Trophoblast cell (in vitro differentiated cells and primary cell): ENCODE data around the gene RBM19. TPM values are rescaled to one million over a fixed set of nuclear protein-coding genes. Genes with fewer than 3 reads are reported as not detected.

ENCODE experiments used
- DNase-seq, 2 donors: peaks; one replicate each; pipeline ENCODE4 v3.0.0-alpha.2; 2016
- H2AFZ ChIP-seq: 2 replicates; pipeline ENCODE4 v1.6.1; 2013; ENCODE audit warnings: low read length, moderate library complexity, mild to moderate bottlenecking; ENCODE audit not compliant: insufficient read depth, poor library complexity
- H2AK5ac ChIP-seq: 2 replicates; pipeline ENCODE4 v1.6.1; 2013; ENCODE audit warnings: mild to moderate bottlenecking, low read length
- H2BK120ac ChIP-seq: 2 replicates; pipeline ENCODE4 v1.6.1; 2013; ENCODE audit warnings: low read length, mild to moderate bottlenecking, moderate library complexity; ENCODE audit not compliant: insufficient read depth, poor library complexity
- H2BK12ac ChIP-seq: 2 replicates; pipeline ENCODE4 v1.6.1; 2013; ENCODE audit warnings: mild to moderate bottlenecking, low read length, moderate library complexity
- H2BK5ac ChIP-seq: 2 replicates; pipeline ENCODE4 v1.6.1; 2013; ENCODE audit warnings: low read length, low read depth, moderate library complexity, mild to moderate bottlenecking; ENCODE audit not compliant: poor library complexity
- H3K14ac ChIP-seq: 2 replicates; pipeline ENCODE4 v1.6.1; 2013; ENCODE audit warnings: mild to moderate bottlenecking, low read length
- H3K18ac ChIP-seq: 2 replicates; pipeline ENCODE4 v1.6.1; 2013; ENCODE audit warnings: mild to moderate bottlenecking, low read length
- H3K23ac ChIP-seq: 2 replicates; pipeline ENCODE4 v1.6.1; 2013; ENCODE audit warnings: low read length
- H3K27ac ChIP-seq: 2 replicates; pipeline ENCODE4 v1.5.1; 2013; ENCODE audit warnings: low read depth, mild to moderate bottlenecking, inconsistent platforms, low read length, moderate library complexity
- H3K27me3 ChIP-seq: 2 replicates; pipeline ENCODE4 v1.6.1; 2013; ENCODE audit warnings: inconsistent platforms, mild to moderate bottlenecking, low read length, moderate library complexity; ENCODE audit not compliant: insufficient read depth
- H3K36me3 ChIP-seq, 2 experiments: 1 replicate in 1 of 2; 2 replicates in 1 of 2; pipeline ENCODE4 v1.6.1; 2013; ENCODE audit warnings: low read length in 2 of 2, mild to moderate bottlenecking in 2 of 2, moderate library complexity in 1 of 2; ENCODE audit not compliant: insufficient read depth in 2 of 2, control insufficient read depth in 1 of 2
- H3K4ac ChIP-seq: 2 replicates; pipeline ENCODE4 v1.6.1; 2013; ENCODE audit warnings: low read depth, mild to moderate bottlenecking, low read length, moderate library complexity
- H3K4me1 ChIP-seq, 2 experiments: 1 replicate in 1 of 2; 2 replicates in 1 of 2; pipeline ENCODE4 v1.6.1; 2013; ENCODE audit warnings: low read length in 2 of 2, mild to moderate bottlenecking in 2 of 2, moderate library complexity in 1 of 2; ENCODE audit not compliant: insufficient read depth in 2 of 2, control insufficient read depth in 1 of 2
- H3K4me2 ChIP-seq: 2 replicates; pipeline ENCODE4 v1.6.1; 2013; ENCODE audit warnings: inconsistent platforms, mild to moderate bottlenecking, low read length, moderate library complexity
- H3K4me3 ChIP-seq: 2 replicates; pipeline ENCODE4 v1.5.1; 2013; ENCODE audit warnings: mild to moderate bottlenecking, low read depth, low read length, inconsistent platforms
- H3K79me1 ChIP-seq: one replicate; pipeline ENCODE4 v1.6.1; 2013; ENCODE audit warnings: low read length
- H3K79me2 ChIP-seq: 2 replicates; pipeline ENCODE4 v1.6.1; 2013; ENCODE audit warnings: low read length, mild to moderate bottlenecking; ENCODE audit not compliant: control insufficient read depth, insufficient read depth, poor library complexity
- H3K9ac ChIP-seq: 2 replicates; pipeline ENCODE4 v1.6.1; 2013; ENCODE audit warnings: mild to moderate bottlenecking, low read length
- H3K9me3 ChIP-seq: 2 replicates; pipeline ENCODE4 v1.6.1; 2013; ENCODE audit warnings: low read depth, mild to moderate bottlenecking, control low read depth, inconsistent platforms, low read length; ENCODE audit not compliant: insufficient read depth
- H4K12ac ChIP-seq: 2 replicates; pipeline ENCODE4 v1.6.1; 2013; ENCODE audit warnings: low read depth, mild to moderate bottlenecking, low read length, moderate library complexity
- H4K8ac ChIP-seq: 2 replicates; pipeline ENCODE4 v1.6.1; 2013; ENCODE audit warnings: low read depth, mild to moderate bottlenecking, low read length, moderate library complexity
- H4K91ac ChIP-seq: one replicate; pipeline ENCODE4 v1.6.1; 2013; ENCODE audit warnings: low read depth, mild to moderate bottlenecking, low read length, moderate library complexity
- WGBS: extraction: QIAGEN DNeasy Blood & Tissue Kit; methylation state at CpG from one replicate; pipeline ENCODE4 v1.1.7; 2013; ENCODE audit warnings: missing lambda C conversion rate; ENCODE audit not compliant: insufficient read length, insufficient coverage; ENCODE audit errors: extremely low coverage; 5-methylcytosine and 5-hydroxymethylcytosine counted together
- polyA plus RNA-seq: library from polyadenylated mRNA; stranded (reverse); fragments of 200-250 nt; gene quantifications from 2 replicates; pipeline ENCODE4 v1.2.3, GENCODE V29; 2013

RBM19 gene, protein sequence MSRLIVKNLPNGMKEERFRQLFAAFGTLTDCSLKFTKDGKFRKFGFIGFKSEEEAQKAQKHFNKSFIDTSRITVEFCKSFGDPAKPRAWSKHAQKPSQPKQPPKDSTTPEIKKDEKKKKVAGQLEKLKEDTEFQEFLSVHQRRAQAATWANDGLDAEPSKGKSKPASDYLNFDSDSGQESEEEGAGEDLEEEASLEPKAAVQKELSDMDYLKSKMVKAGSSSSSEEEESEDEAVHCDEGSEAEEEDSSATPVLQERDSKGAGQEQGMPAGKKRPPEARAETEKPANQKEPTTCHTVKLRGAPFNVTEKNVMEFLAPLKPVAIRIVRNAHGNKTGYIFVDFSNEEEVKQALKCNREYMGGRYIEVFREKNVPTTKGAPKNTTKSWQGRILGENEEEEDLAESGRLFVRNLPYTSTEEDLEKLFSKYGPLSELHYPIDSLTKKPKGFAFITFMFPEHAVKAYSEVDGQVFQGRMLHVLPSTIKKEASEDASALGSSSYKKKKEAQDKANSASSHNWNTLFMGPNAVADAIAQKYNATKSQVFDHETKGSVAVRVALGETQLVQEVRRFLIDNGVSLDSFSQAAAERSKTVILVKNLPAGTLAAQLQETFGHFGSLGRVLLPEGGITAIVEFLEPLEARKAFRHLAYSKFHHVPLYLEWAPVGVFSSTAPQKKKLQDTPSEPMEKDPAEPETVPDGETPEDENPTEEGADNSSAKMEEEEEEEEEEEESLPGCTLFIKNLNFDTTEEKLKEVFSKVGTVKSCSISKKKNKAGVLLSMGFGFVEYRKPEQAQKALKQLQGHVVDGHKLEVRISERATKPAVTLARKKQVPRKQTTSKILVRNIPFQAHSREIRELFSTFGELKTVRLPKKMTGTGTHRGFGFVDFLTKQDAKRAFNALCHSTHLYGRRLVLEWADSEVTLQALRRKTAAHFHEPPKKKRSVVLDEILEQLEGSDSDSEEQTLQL
- 13.4 and 13.5 TPM in 2 replicates for polyA plus RNA-seq

- Histone ChIP-seq H2AK5ac (no peak within 1 kb of the TSS), H3K4me2 (peak within 1 kb of the TSS; percentile 88), H2BK5ac (no peak within 1 kb of the TSS), H3K79me1 (peaks cover 2% of the 10 kb centered on the region), H3K9ac (peak within 1 kb of the TSS; percentile 33), H3K14ac (no peak within 1 kb of the TSS), H3K23ac (no peak within 1 kb of the TSS), H4K8ac (peak within 1 kb of the TSS; percentile 83), H3K36me3 (peaks cover 4 to 10% of the 10 kb centered on the region in 2 experiments), H3K18ac (peak within 1 kb of the TSS; percentile 6), H3K9me3 (no peaks in the 10 kb centered on the region), H3K4ac (peak within 1 kb of the TSS; percentile 49), H2BK120ac (no peak within 1 kb of the TSS), H3K79me2 (peaks cover 4% of the 10 kb centered on the region), H3K4me1 (peaks cover 4 to 8% of the 10 kb centered on the region in 2 experiments), H3K27ac (no peak within 1 kb of the TSS), H2BK12ac (no peak within 1 kb of the TSS), H3K27me3 (no peaks in the 10 kb centered on the region), H4K12ac (peak within 1 kb of the TSS; percentile 40), H2AFZ (peak within 1 kb of the TSS; percentile 86), H4K91ac (peak within 1 kb of the TSS; percentile 31), H3K4me3 (peak within 1 kb of the TSS; percentile 78)
- no CpG with 5 or more reads among the region's 46 CpGs for WGBS
- peak; percentile 98 to 100 for DNase-seq
Observed at GRCh38 chr12:113965951-113966797, at the start of gene RBM19. TSS of gene RBM19 (minus strand) at chr12:113966325. CDS start at chr12:113966227, 98 bp downstream.

DNA sequence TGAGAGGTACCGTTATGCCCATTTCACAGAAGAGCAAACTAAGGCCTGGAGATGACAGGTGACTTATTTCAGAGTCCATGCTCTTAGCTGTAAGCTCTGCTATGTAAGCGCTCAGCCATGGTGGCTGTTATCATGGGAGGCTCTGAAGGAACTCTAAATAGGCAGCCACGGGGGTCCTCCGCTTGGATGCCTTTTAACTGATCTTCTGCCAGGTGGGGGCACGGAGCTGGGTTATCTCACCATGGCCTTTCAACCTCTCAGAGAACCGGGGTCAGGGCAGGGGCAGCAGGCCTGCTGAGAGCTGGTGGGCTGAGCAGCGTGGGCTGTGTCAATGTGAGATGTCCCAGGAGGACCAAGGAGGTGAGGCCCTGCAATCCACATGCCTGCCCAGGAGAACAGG lies 49.7 kb upstream of the RBM19 start:
- H2BK120ac ChIP-seq, result no peak overlapping the region
- H3K79me1 ChIP-seq, result no peaks in the 10 kb centered on the region
- H4K8ac ChIP-seq, result no peak overlapping the region
- H2AK5ac ChIP-seq, result no peak overlapping the region
- no CpG with 5 or more reads among the region's 7 CpGs for WGBS
- no peaks in the 10 kb centered on the region for H3K27me3 ChIP-seq
- H4K12ac ChIP-seq, result no peak overlapping the region
- no peak overlapping the region for H2BK12ac ChIP-seq
- no peak overlapping the region for H3K23ac ChIP-seq
- H3K4me2 ChIP-seq, result no peak overlapping the region
- no peak overlapping the region for H3K4ac ChIP-seq
- H3K9ac ChIP-seq, result no peak overlapping the region
- H3K4me3 ChIP-seq, result no peak overlapping the region
- no peak overlapping the region for H3K14ac ChIP-seq
- no peaks in the 10 kb centered on the region for H3K79me2 ChIP-seq
- H2AFZ ChIP-seq, result no peak overlapping the region
- no peak overlapping the region for H4K91ac ChIP-seq
- no peaks in the 10 kb centered on the region for H3K4me1 ChIP-seq
- peaks cover 1% of the 10 kb centered on the region for H3K9me3 ChIP-seq
- no peak overlapping the region for H2BK5ac ChIP-seq
- DNase-seq, result no peak
- H3K36me3 ChIP-seq, result no peaks in the 10 kb centered on the region
- H3K18ac ChIP-seq, result no peak overlapping the region
- no peak overlapping the region for H3K27ac ChIP-seq

- H3K9ac ChIP-seq, result no peak overlapping the region
- H2AFZ ChIP-seq, result no peak overlapping the region
- no peak overlapping the region for H2BK5ac ChIP-seq
- no peak overlapping the region for H3K4me3 ChIP-seq
- no peak overlapping the region for H4K8ac ChIP-seq
- H2AK5ac ChIP-seq, result no peak overlapping the region
- H4K91ac ChIP-seq, result no peak overlapping the region
- no peaks in the 10 kb centered on the region for H3K27me3 ChIP-seq
- H3K4me1 ChIP-seq, result no peaks in the 10 kb centered on the region
- no peaks in the 10 kb centered on the region for H3K79me2 ChIP-seq
- no CpG with 5 or more reads among the region's 6 CpGs for WGBS
- H3K27ac ChIP-seq, result no peak overlapping the region
- DNase-seq, result peak in 1 of 2 donors; percentile 8
- H2BK12ac ChIP-seq, result no peak overlapping the region
- no peak overlapping the region for H3K4ac ChIP-seq
- H3K4me2 ChIP-seq, result no peak overlapping the region
- H3K9me3 ChIP-seq, result peaks cover 1% of the 10 kb centered on the region
- no peaks in the 10 kb centered on the region for H3K36me3 ChIP-seq
- no peak overlapping the region for H2BK120ac ChIP-seq
- H4K12ac ChIP-seq, result no peak overlapping the region
- H3K23ac ChIP-seq, result no peak overlapping the region
- no peak overlapping the region for H3K18ac ChIP-seq
- no peaks in the 10 kb centered on the region for H3K79me1 ChIP-seq
- no peak overlapping the region for H3K14ac ChIP-seq
Observed at GRCh38 chr12:114013575-114014345, 47.6 kb upstream of the RBM19 start.
